ENCODE data around the gene NKPD1.

DNA sequence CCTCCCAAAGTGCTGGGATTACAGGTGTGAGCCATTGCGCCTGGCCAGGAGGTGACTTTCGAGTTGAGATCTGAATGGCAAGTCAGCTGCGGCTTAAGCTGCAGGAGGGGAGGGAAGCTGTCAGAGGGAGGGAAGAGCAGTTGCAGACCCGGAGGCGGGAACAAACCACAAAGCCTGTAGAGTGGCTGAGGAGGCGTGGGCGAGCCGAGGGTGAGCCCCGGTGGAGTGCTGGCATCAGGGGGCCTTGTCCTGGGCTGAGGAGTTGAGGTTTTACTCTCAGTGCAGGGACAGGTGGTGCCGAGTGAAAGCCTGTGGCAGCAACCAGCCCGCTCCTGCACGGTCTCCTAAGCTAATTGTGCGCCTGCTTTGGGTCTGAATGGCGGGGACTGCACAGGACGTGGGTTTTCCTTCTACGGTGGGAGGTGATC, 43.6 kb downstream of the NKPD1 start:
- no peak for TF ChIP-seq POLR2A (IDR thresholded peaks at IDR 0.05)
- TF ChIP-seq, protein P1, sequence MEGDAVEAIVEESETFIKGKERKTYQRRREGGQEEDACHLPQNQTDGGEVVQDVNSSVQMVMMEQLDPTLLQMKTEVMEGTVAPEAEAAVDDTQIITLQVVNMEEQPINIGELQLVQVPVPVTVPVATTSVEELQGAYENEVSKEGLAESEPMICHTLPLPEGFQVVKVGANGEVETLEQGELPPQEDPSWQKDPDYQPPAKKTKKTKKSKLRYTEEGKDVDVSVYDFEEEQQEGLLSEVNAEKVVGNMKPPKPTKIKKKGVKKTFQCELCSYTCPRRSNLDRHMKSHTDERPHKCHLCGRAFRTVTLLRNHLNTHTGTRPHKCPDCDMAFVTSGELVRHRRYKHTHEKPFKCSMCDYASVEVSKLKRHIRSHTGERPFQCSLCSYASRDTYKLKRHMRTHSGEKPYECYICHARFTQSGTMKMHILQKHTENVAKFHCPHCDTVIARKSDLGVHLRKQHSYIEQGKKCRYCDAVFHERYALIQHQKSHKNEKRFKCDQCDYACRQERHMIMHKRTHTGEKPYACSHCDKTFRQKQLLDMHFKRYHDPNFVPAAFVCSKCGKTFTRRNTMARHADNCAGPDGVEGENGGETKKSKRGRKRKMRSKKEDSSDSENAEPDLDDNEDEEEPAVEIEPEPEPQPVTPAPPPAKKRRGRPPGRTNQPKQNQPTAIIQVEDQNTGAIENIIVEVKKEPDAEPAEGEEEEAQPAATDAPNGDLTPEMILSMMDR (IDR thresholded peaks at IDR 0.05), result no peak
